ENCODE measurements around the gene MSLN. TPM values are rescaled to one million over a fixed set of nuclear protein-coding genes. Genes with fewer than 3 reads are reported as not detected.

The MSLN gene
- total RNA-seq, 1 donor from 2014 or later: not detected

GRCh38 chr16:795580-796229 is 35.2 kb downstream of the MSLN start:
- intact Hi-C loops (cut with micrococcal nuclease): no loop called here
- no peaks in the 10 kb centered on the region for H3K9me3 Mint-ChIP-seq
- peaks cover 15% of the 10 kb centered on the region for H3K36me3 Mint-ChIP-seq (ENCODE audit: low read depth)
- H3K27me3 Mint-ChIP-seq: peaks cover 4% of the 10 kb centered on the region
- ChIA-PET CTCF (no interaction called here), POLR2A (no interaction called here)
- H3K4me1 Mint-ChIP-seq: no peaks in the 10 kb centered on the region
- H3K27ac Mint-ChIP-seq: no peak overlapping the region
- TF ChIP-seq, protein P1, sequence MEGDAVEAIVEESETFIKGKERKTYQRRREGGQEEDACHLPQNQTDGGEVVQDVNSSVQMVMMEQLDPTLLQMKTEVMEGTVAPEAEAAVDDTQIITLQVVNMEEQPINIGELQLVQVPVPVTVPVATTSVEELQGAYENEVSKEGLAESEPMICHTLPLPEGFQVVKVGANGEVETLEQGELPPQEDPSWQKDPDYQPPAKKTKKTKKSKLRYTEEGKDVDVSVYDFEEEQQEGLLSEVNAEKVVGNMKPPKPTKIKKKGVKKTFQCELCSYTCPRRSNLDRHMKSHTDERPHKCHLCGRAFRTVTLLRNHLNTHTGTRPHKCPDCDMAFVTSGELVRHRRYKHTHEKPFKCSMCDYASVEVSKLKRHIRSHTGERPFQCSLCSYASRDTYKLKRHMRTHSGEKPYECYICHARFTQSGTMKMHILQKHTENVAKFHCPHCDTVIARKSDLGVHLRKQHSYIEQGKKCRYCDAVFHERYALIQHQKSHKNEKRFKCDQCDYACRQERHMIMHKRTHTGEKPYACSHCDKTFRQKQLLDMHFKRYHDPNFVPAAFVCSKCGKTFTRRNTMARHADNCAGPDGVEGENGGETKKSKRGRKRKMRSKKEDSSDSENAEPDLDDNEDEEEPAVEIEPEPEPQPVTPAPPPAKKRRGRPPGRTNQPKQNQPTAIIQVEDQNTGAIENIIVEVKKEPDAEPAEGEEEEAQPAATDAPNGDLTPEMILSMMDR (IDR thresholded peaks at IDR 0.05): no peak
- H3K4me3 Mint-ChIP-seq: no peak overlapping the region
- no peak for DNase-seq
- ATAC-seq (ENCODE audit: low read depth): no peak

GRCh38 chr16:796296-797119 is 36.0 kb downstream of the MSLN start:
- Mint-ChIP-seq H3K4me3 (no peak overlapping the region), H3K27ac (no peak overlapping the region), H3K36me3 (ENCODE audit: low read depth) (peaks cover 8% of the 10 kb centered on the region), H3K4me1 (no peaks in the 10 kb centered on the region), H3K9me3 (no peaks in the 10 kb centered on the region), H3K27me3 (peaks cover 4% of the 10 kb centered on the region)
- CTCF ChIA-PET: no interaction called here
- DNase-seq (no peak), ATAC-seq (ENCODE audit: low read depth) (no peak)
- POLR2A ChIA-PET: no interaction called here
- TF ChIP-seq, protein P1 (IDR thresholded peaks at IDR 0.05): no peak
- intact Hi-C loops (cut with micrococcal nuclease): no loop called here

DNA sequence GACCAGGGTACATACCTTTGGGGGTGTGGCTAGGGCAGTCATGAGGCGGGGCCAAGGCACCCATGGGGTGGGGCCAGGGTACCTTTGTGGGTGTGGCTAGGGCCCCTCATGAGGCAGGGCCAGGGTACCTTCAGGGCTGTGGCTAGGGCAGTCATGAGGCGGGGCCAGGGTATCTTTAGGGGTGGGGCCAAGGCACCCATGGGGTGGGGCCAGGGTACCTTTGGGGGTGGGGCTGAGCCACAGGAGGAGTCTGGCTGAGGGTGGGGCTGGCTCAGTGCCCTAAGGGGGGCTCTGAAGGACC is 36.5 kb downstream of the MSLN start:
- CTCF ChIA-PET: no interaction called here
- intact Hi-C loops (cut with micrococcal nuclease): no loop called here
- Mint-ChIP-seq H3K9me3 (no peaks in the 10 kb centered on the region), H3K4me1 (no peaks in the 10 kb centered on the region), H3K36me3 (ENCODE audit: low read depth) (peaks cover 3% of the 10 kb centered on the region), H3K27ac (no peak overlapping the region), H3K27me3 (peaks cover 6% of the 10 kb centered on the region), H3K4me3 (no peak overlapping the region)
- TF ChIP-seq, protein P1 (IDR thresholded peaks at IDR 0.05): no peak
- DNase-seq (no peak), ATAC-seq (ENCODE audit: low read depth) (peak; percentile 53)
- POLR2A ChIA-PET: no interaction called here

DNA sequence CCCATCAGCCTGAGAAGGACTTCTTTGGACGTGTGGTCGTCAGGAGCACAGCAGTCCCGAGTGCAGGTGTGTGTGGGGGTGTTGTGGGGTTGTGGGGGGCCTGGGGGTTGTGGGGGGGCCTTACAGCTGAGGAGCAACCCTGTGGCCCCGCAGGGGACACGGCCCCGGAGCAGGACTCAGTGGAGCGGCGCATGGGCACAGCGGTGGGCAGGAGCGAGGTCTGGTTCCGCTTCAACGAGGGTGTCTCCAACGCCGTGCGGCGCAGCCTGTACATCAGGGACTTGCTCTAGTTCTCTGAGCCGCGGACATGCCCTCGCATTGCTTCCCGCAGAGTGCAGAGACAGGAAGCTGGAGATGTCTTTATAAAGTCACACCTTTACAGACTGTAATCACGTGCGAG is 37.2 kb downstream of the MSLN start:
- TF ChIP-seq, protein P1 (IDR thresholded peaks at IDR 0.05): no peak
- CTCF ChIA-PET: no interaction called here
- POLR2A ChIA-PET: no interaction called here

DNA sequence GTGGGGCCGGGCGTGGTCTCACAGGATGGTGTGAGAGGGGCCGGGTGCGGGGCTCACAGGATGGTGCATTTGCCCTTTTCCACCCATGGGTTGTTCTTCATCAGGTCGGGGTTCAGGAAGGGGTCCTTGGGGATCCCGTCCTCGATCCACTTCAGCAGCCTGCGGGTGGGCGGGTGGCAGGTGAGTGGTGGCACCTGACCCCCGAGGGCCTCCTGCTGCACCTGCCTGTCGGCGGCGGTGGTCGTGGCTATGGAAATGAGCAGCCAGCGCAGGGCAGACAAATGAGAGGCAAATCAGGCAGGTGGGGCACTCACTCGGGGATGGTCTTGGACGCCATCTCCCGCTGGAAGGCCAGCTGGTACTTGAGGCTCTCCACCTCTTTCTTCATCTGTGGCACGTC is 38.1 kb downstream of the MSLN start:
- intact Hi-C loops (cut with micrococcal nuclease): no loop called here
- POLR2A ChIA-PET: no interaction called here
- CTCF ChIA-PET: no interaction called here
- Mint-ChIP-seq H3K27me3 (peaks cover 7% of the 10 kb centered on the region), H3K27ac (no peak overlapping the region), H3K9me3 (no peaks in the 10 kb centered on the region), H3K36me3 (ENCODE audit: low read depth) (peaks cover under 1% of the 10 kb centered on the region), H3K4me3 (no peak overlapping the region), H3K4me1 (no peaks in the 10 kb centered on the region)
- TF ChIP-seq, protein P1 (IDR thresholded peaks at IDR 0.05): no peak
- no peak for DNase-seq
- no peak for ATAC-seq (ENCODE audit: low read depth)

More for the DNA sequence above, 37.2 kb downstream of the MSLN start:
- Mint-ChIP-seq H3K36me3 (ENCODE audit: low read depth) (peaks cover 3% of the 10 kb centered on the region), H3K27ac (no peak overlapping the region), H3K4me3 (no peak overlapping the region), H3K4me1 (no peaks in the 10 kb centered on the region), H3K27me3 (peaks cover 7% of the 10 kb centered on the region), H3K9me3 (no peaks in the 10 kb centered on the region)
- ATAC-seq (ENCODE audit: low read depth) (no peak), DNase-seq (no peak)
- intact Hi-C loops (cut with micrococcal nuclease): no loop called here

Measured in activated B cell treated with CpG ODN at 0.5 μM for 24 hours (primary cell).